MM.1S (cell line): ENCODE measurements around the gene PLCH2.

Experiments used
- DNase-seq: peaks from one replicate; pipeline ENCODE4 v3.0.0-alpha.2; 2015
- H2AFZ ChIP-seq: fragments of 300-600 bp; sonication (generic); 2 replicates; pipeline ENCODE4 v1.6.0; 2016; ENCODE audit warnings: antibody characterized with exemption, low read length
- H3F3A ChIP-seq: fragments of 300-600 bp; sonication (generic); 2 replicates; pipeline ENCODE4 v1.6.1; 2016; ENCODE audit warnings: mild to moderate bottlenecking, antibody characterized with exemption, low read length, moderate library complexity, mixed read lengths; ENCODE audit not compliant: insufficient read depth
- H3K27ac ChIP-seq: fragments of 300-600 bp; sonication (generic); 2 replicates; pipeline ENCODE4 v1.5.1; 2016; ENCODE audit warnings: mild to moderate bottlenecking, low read length
- H3K27me3 ChIP-seq: fragments of 300-600 bp; sonication (generic); replicated peaks from 2 replicates; pipeline ENCODE4 v1.6.0; 2016; ENCODE audit warnings: low read length; ENCODE audit not compliant: insufficient read depth
- H3K36me3 ChIP-seq: fragments of 300-600 bp; sonication (generic); replicated peaks from 2 replicates; pipeline ENCODE4 v1.6.1; 2016; ENCODE audit warnings: mild to moderate bottlenecking, low read length, mixed read lengths; ENCODE audit not compliant: insufficient read depth
- H3K4me1 ChIP-seq: fragments of 300-600 bp; sonication (generic); 2 replicates; pipeline ENCODE4 v1.6.1; 2016; ENCODE audit warnings: low read length, mixed read lengths
- H3K4me2 ChIP-seq: fragments of 300-600 bp; sonication (generic); 2 replicates; pipeline ENCODE4 v1.6.0; 2016; ENCODE audit warnings: low read depth, low read length
- H3K4me3 ChIP-seq: fragments of 300-600 bp; sonication (generic); 2 replicates; pipeline ENCODE4 v1.5.1; 2016; ENCODE audit warnings: low read length, mixed read lengths
- H3K79me2 ChIP-seq: fragments of 300-600 bp; sonication (generic); 2 replicates; pipeline ENCODE4 v1.6.1; 2016; ENCODE audit warnings: mixed run types, low read length, mixed read lengths
- H3K9ac ChIP-seq: fragments of 300-600 bp; sonication (generic); 2 replicates; pipeline ENCODE4 v1.6.1; 2016; ENCODE audit warnings: low read length, mixed read lengths
- H3K9me2 ChIP-seq: fragments of 300-600 bp; sonication (generic); replicated peaks from 2 replicates; pipeline ENCODE4 v1.6.1; 2016; ENCODE audit warnings: mild to moderate bottlenecking, low read length, mixed read lengths; ENCODE audit not compliant: insufficient read depth
- H3K9me3 ChIP-seq: fragments of 300-600 bp; sonication (generic); replicated peaks from 2 replicates; pipeline ENCODE4 v1.6.1; 2016; ENCODE audit warnings: mild to moderate bottlenecking, low read length, mixed read lengths; ENCODE audit not compliant: insufficient read depth
- H4K20me1 ChIP-seq: fragments of 300-600 bp; sonication (generic); 2 replicates; pipeline ENCODE4 v1.6.1; 2016; ENCODE audit warnings: mild to moderate bottlenecking, low read length, moderate library complexity, mixed read lengths; ENCODE audit not compliant: insufficient read depth
- CTCF ChIP-seq: fragments of 300-600 bp; sonication (generic); IDR thresholded peaks from 2 replicates; pipeline ENCODE4 v1.5.1; 2016; ENCODE audit warnings: antibody characterized with exemption, low read length, mixed read lengths
- EZH2 ChIP-seq: fragments of 300-600 bp; sonication (generic); optimal IDR thresholded peaks from 2 replicates; pipeline ENCODE3; 2017; ENCODE audit warnings: low read depth, mild to moderate bottlenecking, antibody characterized with exemption, low read length, mixed read lengths
- EZH2phosphoT487 ChIP-seq: fragments of 300-600 bp; sonication (generic); IDR thresholded peaks from 2 replicates; pipeline ENCODE4 v1.6.1; 2018; ENCODE audit warnings: antibody characterized with exemption, low read length

Gene PLCH2

GRCh38 chr1:2509589-2509988 lies 33.5 kb downstream of the PLCH2 start:
- no peaks in the 10 kb centered on the region for H3K79me2 ChIP-seq
- no peak for TF ChIP-seq EZH2phosphoT487
- TF ChIP-seq EZH2 = no peak
- no peak for TF ChIP-seq CTCF
- no peak overlapping the region for H3K9ac ChIP-seq
- H4K20me1 ChIP-seq = no peaks in the 10 kb centered on the region
- H3K36me3 ChIP-seq = 0 out of 2 replicates have a peak, but pooled peaks cover 3% of the 10 kb centered on the region
- H2AFZ ChIP-seq = no peak overlapping the region
- H3K4me3 ChIP-seq = no peak overlapping the region
- H3K9me3 ChIP-seq = no peaks in the 10 kb centered on the region
- no peaks in the 10 kb centered on the region for H3K27me3 ChIP-seq
- no peak overlapping the region for H3K4me2 ChIP-seq
- no peaks in the 10 kb centered on the region for H3F3A ChIP-seq
- DNase-seq = no peak
- H3K4me1 ChIP-seq = no peaks in the 10 kb centered on the region
- no peaks in the 10 kb centered on the region for H3K9me2 ChIP-seq
- no peak overlapping the region for H3K27ac ChIP-seq

GRCh38 chr1:2510366-2511155 lies 34.5 kb downstream of the PLCH2 start:
- Histone ChIP-seq H3K4me2 (no peak overlapping the region), H3K27ac (no peak overlapping the region), H2AFZ (no peak overlapping the region), H3K9ac (no peak overlapping the region), H4K20me1 (no peaks in the 10 kb centered on the region), H3K36me3 (0 out of 2 replicates have a peak, but pooled peaks cover 3% of the 10 kb centered on the region), H3K9me3 (no peaks in the 10 kb centered on the region), H3K9me2 (no peaks in the 10 kb centered on the region), H3F3A (no peaks in the 10 kb centered on the region), H3K27me3 (no peaks in the 10 kb centered on the region), H3K79me2 (no peaks in the 10 kb centered on the region), H3K4me1 (no peaks in the 10 kb centered on the region), H3K4me3 (no peak overlapping the region)
- no peak for TF ChIP-seq CTCF
- no peak for TF ChIP-seq EZH2phosphoT487
- no peak for DNase-seq

- Histone ChIP-seq H3K36me3 (0 out of 2 replicates have a peak, but pooled peaks cover 3% of the 10 kb centered on the region), H3K9ac (no peak overlapping the region)
- TF ChIP-seq CTCF (no peak), EZH2 (no peak), EZH2phosphoT487 (no peak)
Measured at GRCh38 chr1:2512862-2513421, 36.9 kb downstream of the PLCH2 start.

More at GRCh38 chr1:2512862-2513421, 36.9 kb downstream of the PLCH2 start:
- Histone ChIP-seq H3K27ac (no peak overlapping the region), H3K4me3 (no peak overlapping the region), H2AFZ (no peak overlapping the region), H3K27me3 (no peaks in the 10 kb centered on the region), H3K79me2 (no peaks in the 10 kb centered on the region), H3K9me2 (no peaks in the 10 kb centered on the region), H3F3A (no peaks in the 10 kb centered on the region), H4K20me1 (no peaks in the 10 kb centered on the region), H3K9me3 (no peaks in the 10 kb centered on the region), H3K4me1 (no peaks in the 10 kb centered on the region), H3K4me2 (no peak overlapping the region)
- no peak for DNase-seq
